ENCODE results near the gene TEKTIP1.

TEKTIP1 gene

DNA sequence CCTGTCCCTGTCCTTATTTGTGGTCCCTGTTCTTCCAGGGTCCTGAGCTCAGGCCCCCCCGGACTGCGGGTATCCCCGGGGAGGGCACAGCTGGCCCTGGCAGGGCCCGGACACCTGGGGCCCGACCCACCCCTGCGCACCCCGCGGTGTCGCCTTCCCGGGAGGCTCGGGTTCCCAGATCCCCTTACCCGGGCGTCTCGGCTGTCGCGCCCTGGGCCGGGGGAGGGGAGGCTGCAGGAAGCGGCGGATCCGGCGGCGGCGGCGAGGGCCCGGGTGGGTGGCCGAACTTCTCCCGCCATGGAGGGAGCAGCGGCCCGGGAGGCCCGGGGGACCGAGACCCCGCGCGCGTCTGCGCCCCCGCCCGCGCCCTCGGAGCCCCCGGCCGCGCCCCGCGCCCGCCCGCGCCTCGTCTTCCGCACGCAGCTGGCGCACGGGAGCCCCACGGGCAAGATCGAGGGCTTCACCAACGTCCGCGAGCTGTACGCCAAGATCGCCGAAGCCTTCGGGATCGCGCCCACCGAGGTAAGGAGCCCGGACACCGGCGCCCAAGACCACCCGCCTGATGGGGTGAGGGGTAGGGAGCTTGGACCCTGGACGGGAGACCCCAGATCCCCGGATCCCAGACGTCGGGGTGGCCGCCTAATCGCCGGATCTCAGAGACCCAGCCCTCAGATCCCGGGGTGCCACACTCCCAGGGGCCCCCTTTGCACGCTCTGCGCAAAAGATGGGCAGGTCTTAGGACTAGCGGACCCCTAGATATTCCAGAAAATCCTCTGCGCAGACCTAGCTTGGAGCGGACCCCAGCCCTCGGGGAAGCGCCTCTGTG lies 46.5 kb downstream of the TEKTIP1 start, which contains the start of gene GIPC3:
TSS of gene GIPC3 (plus strand) at position 178 of the 826 bp plus-strand sequence. CDS start at position 298, 120 bp downstream.
- DNase-seq (ENCODE audit: low read depth in 2 of 2) = no peak

DNA sequence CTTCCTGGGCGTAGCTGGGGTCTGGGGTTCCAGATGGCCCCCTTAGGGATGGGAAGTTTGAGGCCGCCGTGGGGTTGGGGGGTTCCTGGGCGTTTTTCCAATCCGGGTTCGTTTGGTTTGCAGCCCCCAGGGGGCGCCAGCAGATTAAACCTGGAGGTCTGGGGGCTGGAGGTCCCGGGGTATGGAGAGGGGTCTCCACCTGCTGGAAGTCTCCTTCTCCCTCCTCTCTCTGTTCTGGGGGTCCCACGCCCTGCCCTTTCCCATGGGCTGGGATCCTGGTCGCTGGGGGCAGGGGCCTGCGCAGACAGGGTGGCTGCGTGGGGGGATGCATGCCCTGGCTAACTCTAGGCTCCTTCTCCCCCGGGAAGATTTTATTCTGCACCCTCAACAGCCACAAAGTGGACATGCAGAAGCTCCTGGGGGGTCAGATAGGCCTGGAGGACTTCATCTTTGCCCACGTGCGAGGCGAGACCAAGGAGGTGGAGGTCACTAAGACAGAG lies 47.2 kb downstream of the TEKTIP1 start:
- DNase-seq (ENCODE audit: low read depth in 2 of 2) = peak in 1 of 2 donors; percentile 31

DNA sequence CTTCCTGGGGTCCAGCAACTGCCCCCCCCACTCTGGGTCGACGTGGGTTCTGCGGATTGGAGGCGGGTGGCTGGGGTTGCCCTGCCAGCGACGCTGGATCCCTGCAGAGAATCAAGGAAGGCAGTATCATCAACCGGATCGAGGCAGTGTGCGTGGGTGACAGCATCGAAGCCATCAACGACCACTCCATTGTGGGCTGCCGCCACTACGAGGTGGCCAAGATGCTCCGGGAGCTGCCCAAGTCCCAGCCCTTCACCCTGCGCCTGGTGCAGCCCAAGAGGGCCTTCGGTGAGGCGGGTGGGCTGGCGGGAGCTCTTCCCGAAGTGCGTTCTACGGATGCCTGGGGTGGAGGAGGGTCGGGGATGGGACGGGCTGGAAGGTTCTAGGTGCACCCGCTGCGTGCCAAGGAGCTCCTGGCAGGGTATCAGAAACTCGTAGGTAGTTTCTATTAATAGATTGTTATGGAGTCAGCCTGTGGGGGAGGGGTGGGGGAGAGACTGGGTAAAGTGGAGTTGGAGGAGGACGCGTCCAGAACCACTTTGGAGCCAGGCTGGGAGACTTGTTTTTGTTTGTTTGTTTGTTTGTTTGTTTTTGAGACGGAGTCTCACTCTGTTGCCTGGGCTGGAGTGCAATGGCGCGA lies 47.9 kb downstream of the TEKTIP1 start:
- DNase-seq (ENCODE audit: low read depth in 2 of 2) = no peak

DNA sequence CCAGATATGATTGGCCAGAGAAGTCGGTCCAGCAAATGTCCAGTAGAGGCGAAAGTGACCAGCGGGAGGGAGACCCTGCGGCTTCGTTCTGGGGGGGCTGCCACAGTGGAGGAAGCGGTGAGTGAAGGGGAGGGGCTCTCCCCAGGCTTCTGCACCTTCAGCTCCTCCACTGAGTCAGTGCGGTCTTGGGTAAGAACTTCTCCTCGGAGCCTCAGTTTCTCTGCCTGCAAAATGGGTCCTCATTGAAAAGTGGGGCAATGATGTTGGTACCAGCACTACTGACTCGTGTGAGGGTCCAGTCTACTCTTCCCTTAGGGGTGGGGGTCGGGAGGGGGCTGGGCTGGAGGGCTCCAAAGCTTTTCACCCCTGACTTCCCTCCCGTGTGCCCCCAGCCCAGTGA lies 50.5 kb downstream of the TEKTIP1 start:
- DNase-seq (ENCODE audit: low read depth in 2 of 2) = no peak

DNA sequence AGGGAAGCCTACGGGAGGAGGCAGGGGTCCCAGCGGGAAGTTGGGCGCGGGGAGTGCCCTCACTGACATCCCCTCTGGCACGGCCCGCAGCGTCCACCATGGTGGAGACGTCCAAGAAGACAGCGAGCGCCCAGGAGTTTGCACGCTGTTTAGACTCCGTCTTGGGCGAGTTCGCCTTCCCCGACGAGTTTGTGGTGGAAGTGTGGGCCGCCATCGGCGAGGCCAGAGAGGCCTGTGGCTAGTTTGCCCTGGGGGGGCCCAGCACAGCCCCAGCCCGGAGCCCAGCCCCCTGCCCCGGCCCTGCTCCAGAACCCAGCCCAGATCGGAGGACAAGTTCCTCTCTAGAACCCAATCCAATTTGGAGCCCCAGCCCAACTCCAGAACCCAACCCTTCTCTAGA lies 51.0 kb downstream of the TEKTIP1 start:
- DNase-seq (ENCODE audit: low read depth in 2 of 2) = no peak

DNA sequence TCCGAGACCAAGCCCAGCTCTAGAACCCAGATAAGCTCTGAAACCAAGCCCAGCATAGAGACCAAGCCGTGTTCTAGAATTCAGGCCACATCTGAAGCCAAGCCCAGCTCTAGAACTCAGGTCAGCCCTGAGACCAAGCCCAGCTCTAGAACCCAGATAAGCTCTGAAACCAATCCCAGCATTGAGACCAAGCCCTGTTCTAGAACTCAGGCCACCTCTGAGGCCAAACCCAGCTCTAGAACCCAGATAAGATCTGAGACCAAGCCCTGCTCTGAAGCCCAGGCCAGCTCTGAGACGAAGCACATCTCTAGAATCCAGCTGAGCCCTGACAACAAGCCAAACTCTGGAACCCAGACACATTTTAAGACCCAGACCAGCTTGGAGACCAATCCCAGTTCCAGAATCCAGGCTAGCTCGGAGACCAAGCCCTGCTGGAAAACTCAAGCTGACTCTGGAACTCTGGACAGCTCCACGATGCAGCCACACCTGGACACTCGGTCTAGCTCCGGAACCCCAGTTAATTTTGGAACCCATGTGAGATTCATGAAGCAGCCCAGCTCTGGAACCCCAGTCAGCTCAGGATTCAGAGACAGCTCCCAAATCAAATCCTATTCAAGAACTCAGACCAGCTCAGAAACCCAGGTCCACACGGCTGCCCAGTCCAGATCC lies 52.2 kb downstream of the TEKTIP1 start:
- no peak for DNase-seq (ENCODE audit: low read depth in 2 of 2)

DNA sequence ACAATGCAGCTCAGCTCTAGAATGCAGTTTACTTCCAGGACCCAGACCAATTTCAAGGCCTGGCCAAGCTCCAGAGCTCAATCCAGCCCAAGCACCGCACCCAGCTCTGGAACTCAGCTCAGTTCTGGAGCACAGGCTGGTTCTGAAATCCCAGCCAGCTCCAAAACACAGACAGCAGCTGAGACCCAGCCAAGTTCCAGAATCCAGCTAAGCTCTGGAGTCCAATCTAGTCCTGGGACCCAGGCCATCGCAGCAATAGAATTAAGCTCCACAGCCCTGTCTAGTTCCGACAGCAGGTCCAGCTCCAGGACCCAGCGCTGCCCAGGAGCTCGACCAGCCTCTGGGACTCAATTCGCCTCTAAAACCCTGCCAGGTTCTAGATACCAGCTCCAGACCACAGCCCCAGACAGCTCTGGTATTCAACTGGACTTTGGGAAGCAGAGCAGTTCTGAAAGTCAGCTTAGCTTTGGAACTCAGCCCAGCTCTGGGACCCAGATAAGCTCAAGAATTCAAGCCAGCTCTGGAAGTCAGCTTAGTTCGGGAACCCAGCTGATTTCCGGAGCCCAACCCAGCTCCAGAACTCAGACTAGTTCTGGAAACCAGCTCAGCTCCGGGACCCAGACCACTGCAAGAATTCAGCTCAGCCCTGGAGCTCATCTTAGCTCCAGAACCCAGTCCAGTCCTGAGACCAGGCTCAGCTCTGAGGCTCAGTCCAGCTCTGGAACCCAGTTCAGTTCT lies 53.1 kb downstream of the TEKTIP1 start:
- no peak for DNase-seq (ENCODE audit: low read depth in 2 of 2)

DNA sequence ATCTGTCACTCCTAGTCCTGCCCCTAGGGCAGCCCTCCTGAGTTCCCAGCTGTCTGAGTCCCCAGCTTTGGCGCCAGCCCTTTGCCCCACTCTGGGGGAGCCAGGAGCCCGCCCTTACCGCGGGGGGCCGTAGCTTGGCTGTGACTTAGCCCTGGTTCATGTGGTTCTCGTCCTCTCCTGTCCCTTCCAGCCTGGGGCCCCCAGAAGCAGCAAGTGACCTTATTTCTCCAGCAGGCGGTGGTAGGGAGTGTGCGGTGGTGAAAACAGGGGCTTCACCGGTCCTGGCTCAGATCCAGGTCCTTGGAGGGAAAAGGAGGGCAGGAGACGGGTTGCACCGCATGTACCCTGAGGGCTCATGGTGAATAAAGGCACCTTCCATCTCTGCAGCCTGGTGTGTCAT lies 54.2 kb downstream of the TEKTIP1 start:
- DNase-seq (ENCODE audit: low read depth in 2 of 2) = no peak
